Stimulated activated CD4-positive, alpha-beta T cell treated with anti-CD3 and anti-CD28 coated beads, Interleukin-15, amount 100 ng/mL, for 24 hours (primary cell): Measurements from ENCODE around the gene SFT2D1.
"Not testable (repeated sequence)": the region's sequence is repeated elsewhere in the genome, so short reads cannot be mapped to it uniquely, and the experiment has no call there.

Source experiments
- DNase-seq: peaks from one replicate; pipeline ENCODE4 v3.0.0-alpha.2; 2020

SFT2D1 gene

GRCh38 chr6:166362427-166362826 lies 20.1 kb upstream of the SFT2D1 start:
- DNase-seq = not testable (repeated sequence)

GRCh38 chr6:166361077-166361429 lies 18.7 kb upstream of the SFT2D1 start:
- DNase-seq = no peak

- DNase-seq = no peak
Measured at GRCh38 chr6:166360243-166361076, 18.1 kb upstream of the SFT2D1 start.

- no peak for DNase-seq
Measured at GRCh38 chr6:166355552-166355951, 13.2 kb upstream of the SFT2D1 start.

GRCh38 chr6:166354965-166355364 lies 12.6 kb upstream of the SFT2D1 start:
- DNase-seq = no peak

- no peak for DNase-seq
Measured at GRCh38 chr6:166354143-166354542, 11.8 kb upstream of the SFT2D1 start.

- no peak for DNase-seq
Measured at GRCh38 chr6:166353507-166353906, 11.2 kb upstream of the SFT2D1 start.

- no peak for DNase-seq
Measured at GRCh38 chr6:166352923-166353322, 10.6 kb upstream of the SFT2D1 start.

- no peak for DNase-seq
Measured at GRCh38 chr6:166351715-166352285, 9.5 kb upstream of the SFT2D1 start.

GRCh38 chr6:166348305-166348949 lies 6.1 kb upstream of the SFT2D1 start:
- peak; percentile 23 for DNase-seq

GRCh38 chr6:166346965-166347364 lies 4.6 kb upstream of the SFT2D1 start:
- no peak for DNase-seq

GRCh38 chr6:166346449-166346848 lies 4.1 kb upstream of the SFT2D1 start:
- no peak for DNase-seq

- not testable (repeated sequence) for DNase-seq
Measured at GRCh38 chr6:166345672-166346071, 3.3 kb upstream of the SFT2D1 start.

GRCh38 chr6:166344921-166345320 lies 2.6 kb upstream of the SFT2D1 start:
- DNase-seq = not testable (repeated sequence)

- no peak for DNase-seq
Measured at GRCh38 chr6:166344240-166344639, 1.9 kb upstream of the SFT2D1 start.

- no peak for DNase-seq
Measured at GRCh38 chr6:166343150-166343487, 774 bp upstream of the SFT2D1 start.

- peak; percentile 30 for DNase-seq
Measured at GRCh38 chr6:166341977-166342348, 382 bp downstream of the SFT2D1 start.

GRCh38 chr6:166341464-166341863 lies 881 bp downstream of the SFT2D1 start:
- DNase-seq = no peak

- no peak for DNase-seq
Measured at GRCh38 chr6:166338854-166339253, 3.5 kb downstream of the SFT2D1 start.

- no peak for DNase-seq
Measured at GRCh38 chr6:166336847-166337246, 5.5 kb downstream of the SFT2D1 start.

GRCh38 chr6:166335378-166336302 lies 6.7 kb downstream of the SFT2D1 start:
- DNase-seq = no peak

- DNase-seq = no peak
Measured at GRCh38 chr6:166334878-166335277, 7.5 kb downstream of the SFT2D1 start.
